H1 (cell line): ENCODE data around the gene CLIC1. TPM values are rescaled to one million over a fixed set of nuclear protein-coding genes. Genes with fewer than 3 reads are reported as not detected.

Experiments
- CTCF ChIA-PET: fragments of 300-600 bp; sonication (Branson Sonifier 250); formaldehyde crosslinking; loops from one replicate; lab custom pipeline; 2021; ENCODE audit not compliant: partially characterized antibody; lab: Charles Lee
- POLR2A ChIA-PET: fragments of 300-600 bp; sonication (Branson Sonifier 250); formaldehyde crosslinking; loops from one replicate; lab custom pipeline; 2021; ENCODE audit warnings: inconsistent platforms; ENCODE audit not compliant: partially characterized antibody; lab: Charles Lee
- DNase-seq, 2 experiments: peaks; one replicate each; pipeline versions ENCODE4 v3.0.0 to v3.0.0-alpha.2; 2010 to 2022; ENCODE audit warnings: low spot score in 2 of 2, low read depth in 1 of 2, mixed read lengths in 1 of 2
- FAIRE-seq: peaks from 2 replicates; lab custom pipeline; 2011; peaks lifted over from hg19 to GRCh38; lab: Jason Lieb, UNC
- H2AFZ ChIP-seq: 2 replicates; pipeline ENCODE4 v1.8.1; 2012; ENCODE audit warnings: low read length, inconsistent platforms
- H2AK5ac ChIP-seq: 2 replicates; pipeline ENCODE4 v1.6.1; 2013; ENCODE audit warnings: low read depth, low read length
- H2BK120ac ChIP-seq: replicated peaks from 2 replicates; pipeline ENCODE3; 2013; ENCODE audit warnings: low read depth, low read length, inconsistent platforms
- H2BK12ac ChIP-seq: 2 replicates; pipeline ENCODE4 v1.6.1; 2013; ENCODE audit warnings: low read depth, low read length
- H2BK15ac ChIP-seq: 2 replicates; pipeline ENCODE4 v1.6.1; 2013; ENCODE audit warnings: low read length
- H2BK20ac ChIP-seq: 2 replicates; pipeline ENCODE4 v1.6.1; 2013; ENCODE audit warnings: low read length
- H2BK5ac ChIP-seq: 2 replicates; pipeline ENCODE4 v1.6.1; 2013; ENCODE audit warnings: low read depth, low read length
- H3K14ac ChIP-seq: 2 replicates; pipeline ENCODE4 v1.6.1; 2013; ENCODE audit warnings: inconsistent platforms; ENCODE audit not compliant: insufficient read length
- H3K18ac ChIP-seq: 2 replicates; pipeline ENCODE4 v1.6.1; 2013; ENCODE audit warnings: low read length; ENCODE audit errors: extremely low read depth
- H3K23ac ChIP-seq: 2 replicates; pipeline ENCODE4 v1.6.1; 2013; ENCODE audit warnings: inconsistent platforms; ENCODE audit not compliant: insufficient read length
- H3K23me2 ChIP-seq: 2 replicates; pipeline ENCODE4 v1.6.1; 2013; ENCODE audit warnings: low read depth, low read length
- H3K27ac ChIP-seq: 2 replicates; pipeline ENCODE4 v1.6.1; 2011; ENCODE audit warnings: low read depth, low read length, inconsistent platforms
- H3K27me3 ChIP-seq, 4 experiments: replicated peaks in 1 of 4; 1 replicate in 1 of 4; 2 replicates in 3 of 4; pipeline versions ENCODE4 v1.6.1 to v1.8.1; 2011 to 2013; ENCODE audit warnings: low read length in 3 of 4, mild to moderate bottlenecking in 3 of 4, inconsistent platforms in 2 of 4, mixed read lengths in 2 of 4, moderate library complexity in 1 of 4; ENCODE audit not compliant: control insufficient read depth in 3 of 4, insufficient read depth in 3 of 4; ENCODE audit errors: extremely low read depth in 1 of 4
- H3K36me3 ChIP-seq, 4 experiments: 2 replicates each; pipeline versions ENCODE4 v1.6.1 to v1.8.1; 2011 to 2013; ENCODE audit warnings: mild to moderate bottlenecking in 4 of 4, low read length in 3 of 4, moderate library complexity in 2 of 4, control low read depth in 1 of 4, inconsistent platforms in 1 of 4; ENCODE audit not compliant: insufficient read depth in 4 of 4, control insufficient read depth in 2 of 4
- H3K4ac ChIP-seq: replicated peaks from 2 replicates; pipeline ENCODE3; 2013; ENCODE audit warnings: low read length, low read depth, mixed read lengths, inconsistent platforms; ENCODE audit not compliant: insufficient read length
- H3K4me1 ChIP-seq, 4 experiments: replicated peaks in 1 of 4; 1 replicate in 1 of 4; 2 replicates in 3 of 4; pipeline versions ENCODE4 v1.6.1 to v1.8.1; 2011 to 2013; ENCODE audit warnings: low read length in 3 of 4, inconsistent platforms in 2 of 4, mixed read lengths in 1 of 4; ENCODE audit not compliant: insufficient read depth in 4 of 4, control insufficient read depth in 3 of 4
- H3K4me2 ChIP-seq, 2 experiments: 2 replicates each; pipeline versions ENCODE4 v1.6.1 to v1.8.1; 2011 to 2013; ENCODE audit warnings: low read depth in 2 of 2, low read length in 2 of 2, control low read depth in 1 of 2, inconsistent platforms in 1 of 2, mild to moderate bottlenecking in 1 of 2; ENCODE audit not compliant: insufficient read depth in 1 of 2
- H3K4me3 ChIP-seq, 4 experiments: fragments of 200-600, 300-600 bp in 1 of 4; sonication (generic), shearing (Covaris generic), sonication (Bioruptor Twin) in 1 of 4; 2 replicates each; pipeline versions ENCODE4 v1.5.1 to v1.8.1; 2011 to 2016; ENCODE audit warnings: low read length in 4 of 4, low read depth in 3 of 4, control low read depth in 2 of 4, inconsistent platforms in 2 of 4, mild to moderate bottlenecking in 2 of 4, mixed read lengths in 1 of 4, moderate library complexity in 1 of 4; ENCODE audit not compliant: insufficient read depth in 2 of 4; ENCODE audit errors: extremely low read depth in 1 of 4
- H3K56ac ChIP-seq: replicated peaks from 2 replicates; pipeline ENCODE3; 2013; ENCODE audit warnings: low read depth, mild to moderate bottlenecking, mixed read lengths, low read length, inconsistent platforms; ENCODE audit not compliant: insufficient read length
- H3K79me1 ChIP-seq: 2 replicates; pipeline ENCODE4 v1.6.1; 2013; ENCODE audit warnings: low read depth, low read length, control low read depth
- H3K79me2 ChIP-seq, 2 experiments: 2 replicates each; pipeline versions ENCODE4 v1.6.1 to v1.8.1; 2012 to 2013; ENCODE audit warnings: low read length in 2 of 2, mild to moderate bottlenecking in 2 of 2, inconsistent platforms in 1 of 2; ENCODE audit not compliant: insufficient read depth in 2 of 2, control insufficient read depth in 1 of 2
- H3K9ac ChIP-seq, 4 experiments: replicated peaks in 1 of 4; 1 replicate in 1 of 4; 2 replicates in 3 of 4; pipeline versions ENCODE4 v1.6.1 to v1.8.1; 2011 to 2013; ENCODE audit warnings: low read depth in 3 of 4, low read length in 3 of 4, control low read depth in 2 of 4, mild to moderate bottlenecking in 2 of 4, moderate library complexity in 2 of 4, inconsistent platforms in 1 of 4; ENCODE audit errors: extremely low read depth in 1 of 4
- H3K9me3 ChIP-seq, 2 experiments: 2 replicates each; pipeline versions ENCODE4 v1.6.1 to v1.8.1; 2012 to 2013; ENCODE audit warnings: mild to moderate bottlenecking in 2 of 2, moderate library complexity in 2 of 2, control low read depth in 1 of 2, inconsistent platforms in 1 of 2, low read depth in 1 of 2, low read length in 1 of 2, mixed read lengths in 1 of 2; ENCODE audit not compliant: insufficient read depth in 2 of 2
- H4K20me1 ChIP-seq, 2 experiments: replicated peaks in 1 of 2; 2 replicates each; pipeline versions ENCODE3 to v1.8.1; 2011 to 2013; ENCODE audit warnings: inconsistent platforms in 2 of 2, low read length in 2 of 2, mild to moderate bottlenecking in 1 of 2; ENCODE audit not compliant: insufficient read depth in 2 of 2, control insufficient read depth in 1 of 2
- H4K5ac ChIP-seq: 2 replicates; pipeline ENCODE4 v1.6.1; 2013; ENCODE audit warnings: low read length, low read depth, mixed read lengths, inconsistent platforms; ENCODE audit not compliant: insufficient read length
- H4K8ac ChIP-seq: 2 replicates; pipeline ENCODE4 v1.8.0; 2013; ENCODE audit warnings: mild to moderate bottlenecking, moderate library complexity, low read length, inconsistent platforms; ENCODE audit not compliant: insufficient read depth; ENCODE audit errors: extremely low read depth
- H4K91ac ChIP-seq: replicated peaks from 2 replicates; pipeline ENCODE3; 2013; ENCODE audit warnings: low read length, mixed read lengths, inconsistent platforms; ENCODE audit not compliant: insufficient read length
- BACH1 ChIP-seq: IDR thresholded peaks from 2 replicates; pipeline ENCODE4 v1.6.1; 2012; ENCODE audit warnings: low read length, improper control_type of control experiment
- CREB1 ChIP-seq: IDR thresholded peaks from 2 replicates; pipeline ENCODE4 v1.6.1; 2012; ENCODE audit warnings: inconsistent platforms
- EGR1 ChIP-seq: IDR thresholded peaks from 2 replicates; pipeline ENCODE4 v1.6.1; 2011; ENCODE audit warnings: low read depth, low read length, borderline replicate concordance
- GABPA ChIP-seq: IDR thresholded peaks from 2 replicates; pipeline ENCODE4 v1.6.1; 2011; ENCODE audit warnings: mild to moderate bottlenecking, low read length, moderate library complexity, borderline replicate concordance; ENCODE audit not compliant: insufficient read depth
- HDAC2 ChIP-seq, 2 experiments: fragments of 300-600 bp in 1 of 2; sonication (generic) in 1 of 2; IDR thresholded peaks; 2 replicates each; pipeline ENCODE4 v1.6.1; 2011 to 2012; ENCODE audit warnings: low read depth in 2 of 2, low read length in 2 of 2, mild to moderate bottlenecking in 2 of 2, moderate library complexity in 2 of 2, borderline replicate concordance in 1 of 2, inconsistent platforms in 1 of 2
- RBBP5 ChIP-seq: IDR thresholded peaks from 2 replicates; pipeline ENCODE4 v1.7.1; 2012; ENCODE audit warnings: low read depth, mild to moderate bottlenecking, inconsistent platforms, low read length, moderate library complexity, borderline replicate concordance
- SP1 ChIP-seq: IDR thresholded peaks from 2 replicates; pipeline ENCODE4 v1.6.1; 2011; ENCODE audit warnings: low read depth, low read length
- SP2 ChIP-seq: IDR thresholded peaks from 2 replicates; pipeline ENCODE4 v1.6.1; 2012; ENCODE audit warnings: mild to moderate bottlenecking, low read length, inconsistent platforms
- TAF1 ChIP-seq: IDR thresholded peaks from 2 replicates; pipeline ENCODE4 v1.6.1; 2011; ENCODE audit warnings: mild to moderate bottlenecking, low read depth, low read length
- TCF12 ChIP-seq: IDR thresholded peaks from 2 replicates; pipeline ENCODE4 v1.6.1; 2011; ENCODE audit warnings: low read depth, mild to moderate bottlenecking, low read length
- USF2 ChIP-seq: IDR thresholded peaks from 2 replicates; pipeline ENCODE4 v1.6.1; 2011; ENCODE audit warnings: low read length, improper control_type of control experiment
- WGBS, 2 experiments: shearing (Covaris generic) in 1 of 2; methylation state at CpG; one replicate each; pipeline versions ENCODE4 v1.1.6 to v1.1.7; 2013 to 2015; ENCODE audit warnings: low lambda C conversion rate in 2 of 2, mixed read lengths in 2 of 2, inconsistent platforms in 1 of 2, low coverage in 1 of 2, missing lambda C conversion rate in 1 of 2; ENCODE audit not compliant: insufficient replicate concordance in 2 of 2, insufficient coverage in 1 of 2, insufficient read length in 1 of 2; ENCODE audit errors: extremely low coverage in 1 of 2, missing lambda C conversion rate in 1 of 2; 5-methylcytosine and 5-hydroxymethylcytosine counted together
- polyA plus RNA-seq, 7 experiments: library from polyadenylated mRNA; depleted of rRNA in 3 of 7; stranded (reverse) in 5 of 7; unstranded in 2 of 7; fragments of >200 nt in 5 of 7; fragments of 200-250 nt in 2 of 7; gene quantifications; 1 replicate in 5 of 7; 2 replicates in 1 of 7; 4 replicates in 1 of 7; pipeline versions ENCODE4 v1.2.1 to v1.2.3, GENCODE V29; 2011 to 2013; ENCODE audit warnings: missing spikeins in 2 of 7, mixed read lengths in 2 of 7
- total RNA-seq: library from RNA; stranded (reverse); fragmentation: NEBNext Ultra II Directional; extraction: Animal tissue kit (Norgen Biotek cat#: 25700); gene quantifications from 2 replicates; pipeline ENCODE4 v1.2.1, GENCODE V29; 2021

Gene CLIC1
- total and polyA plus RNA-seq, 2 of the 8 experiments (the other 6 are each of a cell fraction or from before 2014, with no cell fraction given) = 250 to 277 TPM

GRCh38 chr6:31778999-31779885, 42.9 kb upstream of the CLIC1 start:
- no peaks in the 10 kb centered on the region for H3K9me3 ChIP-seq
- no peak overlapping the region for H2AFZ ChIP-seq
- DNase-seq = no peak
- no peak overlapping the region for H2BK120ac ChIP-seq
- 0 out of 2 replicates have a peak, but pooled peaks cover 1% of the 10 kb centered on the region for H3K23me2 ChIP-seq
- H2BK20ac ChIP-seq = no peak overlapping the region
- ChIA-PET CTCF (interaction anchor here (0.5 to 15.6 kb wide), 12 partner anchors 5 to 112 kb away, joined by 3 to 228 read pairs (median 4); partner anchors contain the start of genes LSM2, VARS1 and VWA7), POLR2A (interaction anchor here (0.6 to 10.7 kb wide), 9 partner anchors 8 to 114 kb away, joined by 3 to 85 read pairs (median 3); partner anchors contain the start of genes GPANK1 and HSPA1B)
- H3K79me2 ChIP-seq = no peaks in the 10 kb centered on the region
- H2BK12ac ChIP-seq = no peak overlapping the region
- no peak overlapping the region for H3K9ac ChIP-seq
- H3K4me1 ChIP-seq = peaks cover 0 to 7% (median 3%) of the 10 kb centered on the region in 4 experiments; a peak in 3 of 7 replicates
- H3K4ac ChIP-seq = no peak overlapping the region
- H3K23ac ChIP-seq = no peak overlapping the region
- H3K36me3 ChIP-seq = peaks cover 19 to 58% (median 44%) of the 10 kb centered on the region in 4 experiments
- H3K18ac ChIP-seq = no peak overlapping the region
- no peak overlapping the region for H4K8ac ChIP-seq
- no peak overlapping the region for H3K27ac ChIP-seq
- H3K4me2 ChIP-seq = no peak overlapping the region
- H4K20me1 ChIP-seq = peaks cover 0 to 1% of the 10 kb centered on the region in 2 experiments
- 92% methylated on average over 35 of the region's 43 CpGs; no CpG with 5 or more reads in 1 of the 2 experiments for WGBS, 2 experiments
- no peak overlapping the region for H3K14ac ChIP-seq
- H4K5ac ChIP-seq = no peak overlapping the region
- no peak for FAIRE-seq
- no peak overlapping the region for H3K56ac ChIP-seq
- no peak overlapping the region for H3K4me3 ChIP-seq
- H2BK15ac ChIP-seq = no peak overlapping the region
- no peaks in the 10 kb centered on the region for H3K79me1 ChIP-seq
- no peak overlapping the region for H2BK5ac ChIP-seq
- no peak overlapping the region for H2AK5ac ChIP-seq
- no peaks in the 10 kb centered on the region; a peak in 1 of 7 replicates for H3K27me3 ChIP-seq
- H4K91ac ChIP-seq = no peak overlapping the region
- TF ChIP-seq EGR1 (no peak), TAF1 (no peak), USF2 (no peak), HDAC2 (IDR thresholded peaks at IDR 0.05; ENCODE audit: borderline replicate concordance in 1 of 2, low read depth in 2 of 2, low read length in 2 of 2) (no peak), BACH1 (no peak), TCF12 (no peak), CREB1 (no peak), SP1 (no peak), RBBP5 (no peak), SP2 (no peak), GABPA (no peak)
